B cell (primary cell): ENCODE results near the gene CILP2.

Experiments used
- EZH2 ChIP-seq: IDR thresholded peaks from 2 replicates; pipeline ENCODE4 v1.6.1; 2012; ENCODE audit warnings: borderline replicate concordance, low read depth, mild to moderate bottlenecking, moderate library complexity, low read length; ENCODE audit not compliant: insufficient read depth, poor library complexity, severe bottlenecking
- TF ChIP-seq, protein P1 (sequence below): fragments of 200-600 bp; IDR thresholded peaks from one replicate; pipeline ENCODE4 v1.8.0; 2022; ENCODE audit warnings: antibody characterized with exemption, mild to moderate bottlenecking

DNA sequence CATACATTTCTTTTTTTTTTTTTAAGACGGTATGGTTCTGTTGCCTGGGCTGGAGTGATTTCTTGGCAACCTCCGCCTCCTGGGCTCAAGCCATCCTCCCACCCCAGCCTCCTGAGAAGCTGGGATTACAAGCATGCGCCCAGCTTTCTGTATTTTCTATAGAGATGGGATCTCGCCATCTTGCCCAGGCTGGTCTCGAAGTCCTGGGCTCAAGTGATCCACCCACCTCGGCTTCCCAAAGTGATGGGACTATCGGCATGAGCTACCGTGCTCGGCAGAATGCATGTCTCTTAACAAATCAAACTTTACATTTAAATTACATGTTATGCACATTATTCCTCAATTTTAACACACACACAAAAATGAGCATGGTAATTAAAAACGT, 20.8 kb upstream of the CILP2 start:
- TF ChIP-seq, protein P1, sequence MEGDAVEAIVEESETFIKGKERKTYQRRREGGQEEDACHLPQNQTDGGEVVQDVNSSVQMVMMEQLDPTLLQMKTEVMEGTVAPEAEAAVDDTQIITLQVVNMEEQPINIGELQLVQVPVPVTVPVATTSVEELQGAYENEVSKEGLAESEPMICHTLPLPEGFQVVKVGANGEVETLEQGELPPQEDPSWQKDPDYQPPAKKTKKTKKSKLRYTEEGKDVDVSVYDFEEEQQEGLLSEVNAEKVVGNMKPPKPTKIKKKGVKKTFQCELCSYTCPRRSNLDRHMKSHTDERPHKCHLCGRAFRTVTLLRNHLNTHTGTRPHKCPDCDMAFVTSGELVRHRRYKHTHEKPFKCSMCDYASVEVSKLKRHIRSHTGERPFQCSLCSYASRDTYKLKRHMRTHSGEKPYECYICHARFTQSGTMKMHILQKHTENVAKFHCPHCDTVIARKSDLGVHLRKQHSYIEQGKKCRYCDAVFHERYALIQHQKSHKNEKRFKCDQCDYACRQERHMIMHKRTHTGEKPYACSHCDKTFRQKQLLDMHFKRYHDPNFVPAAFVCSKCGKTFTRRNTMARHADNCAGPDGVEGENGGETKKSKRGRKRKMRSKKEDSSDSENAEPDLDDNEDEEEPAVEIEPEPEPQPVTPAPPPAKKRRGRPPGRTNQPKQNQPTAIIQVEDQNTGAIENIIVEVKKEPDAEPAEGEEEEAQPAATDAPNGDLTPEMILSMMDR: no peak
- no peak for TF ChIP-seq EZH2
